H9 (cell line): ENCODE results near the gene KCNE2. TPM values are rescaled to one million over a fixed set of nuclear protein-coding genes. Genes with fewer than 3 reads are reported as not detected.

Experiments used
- DNase-seq: peaks from one replicate; pipeline ENCODE4 v3.0.0-alpha.2; 2017
- H2AFZ ChIP-seq: one replicate; pipeline ENCODE4 v1.6.1; 2013; ENCODE audit warnings: mild to moderate bottlenecking, low read length, control low read depth, moderate library complexity
- H2AK5ac ChIP-seq: 2 replicates; pipeline ENCODE4 v1.6.1; 2013; ENCODE audit warnings: low read length, control low read depth, mixed read lengths; ENCODE audit not compliant: insufficient read length
- H2BK120ac ChIP-seq: one replicate; pipeline ENCODE4 v1.6.1; 2013; ENCODE audit warnings: low read depth, mild to moderate bottlenecking, low read length, control low read depth, inconsistent platforms; ENCODE audit not compliant: poor library complexity, severe bottlenecking
- H2BK12ac ChIP-seq: 2 replicates; pipeline ENCODE4 v1.6.1; 2013; ENCODE audit warnings: low read length, control low read depth, mixed read lengths, low read depth; ENCODE audit not compliant: insufficient read length
- H2BK15ac ChIP-seq: 2 replicates; pipeline ENCODE4 v1.6.1; 2013; ENCODE audit warnings: low read depth, low read length, control low read depth
- H2BK20ac ChIP-seq: one replicate; pipeline ENCODE4 v1.6.1; 2013; ENCODE audit warnings: low read depth, mild to moderate bottlenecking, low read length, control low read depth, inconsistent platforms; ENCODE audit not compliant: poor library complexity, severe bottlenecking
- H2BK5ac ChIP-seq: 2 replicates; pipeline ENCODE4 v1.6.1; 2013; ENCODE audit warnings: low read length, control low read depth, mixed read lengths; ENCODE audit not compliant: insufficient read length
- H3K14ac ChIP-seq: 2 replicates; pipeline ENCODE4 v1.6.1; 2013; ENCODE audit warnings: low read length, control low read depth; ENCODE audit not compliant: insufficient read depth
- H3K18ac ChIP-seq: 2 replicates; pipeline ENCODE4 v1.6.1; 2013; ENCODE audit warnings: low read depth, mild to moderate bottlenecking, mixed read lengths, low read length, control low read depth; ENCODE audit not compliant: insufficient read length
- H3K23ac ChIP-seq: 2 replicates; pipeline ENCODE4 v1.6.1; 2013; ENCODE audit warnings: low read length, control low read depth, mixed read lengths, low read depth; ENCODE audit not compliant: insufficient read length
- H3K23me2 ChIP-seq: 2 replicates; pipeline ENCODE4 v1.6.1; 2013; ENCODE audit warnings: low read depth, mild to moderate bottlenecking, mixed read lengths, low read length, control low read depth; ENCODE audit not compliant: insufficient read length, poor library complexity, severe bottlenecking
- H3K27ac ChIP-seq: 2 replicates; pipeline ENCODE4 v1.5.1; 2013; ENCODE audit warnings: low read length, control low read depth, mixed read lengths, low read depth; ENCODE audit not compliant: insufficient read length
- H3K27me3 ChIP-seq: 2 replicates; pipeline ENCODE4 v1.6.1; 2013; ENCODE audit warnings: low read length, control low read depth, inconsistent platforms; ENCODE audit not compliant: insufficient read depth
- H3K4ac ChIP-seq: 2 replicates; pipeline ENCODE4 v1.6.1; 2013; ENCODE audit warnings: low read depth, mild to moderate bottlenecking, control low read depth, inconsistent platforms, low read length, moderate library complexity
- H3K4me1 ChIP-seq: 2 replicates; pipeline ENCODE4 v1.6.1; 2013; ENCODE audit warnings: low read length, control low read depth, inconsistent platforms; ENCODE audit not compliant: insufficient read depth
- H3K4me2 ChIP-seq: 2 replicates; pipeline ENCODE4 v1.6.1; 2013; ENCODE audit warnings: low read length, control low read depth, mixed read lengths; ENCODE audit not compliant: insufficient read length, insufficient read depth
- H3K56ac ChIP-seq: 2 replicates; pipeline ENCODE4 v1.6.1; 2013; ENCODE audit warnings: low read depth, mild to moderate bottlenecking, mixed read lengths, low read length, control low read depth; ENCODE audit not compliant: insufficient read length
- H3K79me1 ChIP-seq: 2 replicates; pipeline ENCODE4 v1.6.1; 2013; ENCODE audit warnings: low read depth, mild to moderate bottlenecking, moderate library complexity, low read length, control low read depth, inconsistent platforms; ENCODE audit not compliant: insufficient read depth, poor library complexity, severe bottlenecking
- H3K79me2 ChIP-seq: 2 replicates; pipeline ENCODE4 v1.6.1; 2013; ENCODE audit warnings: low read length, control low read depth, inconsistent platforms; ENCODE audit not compliant: insufficient read depth
- H3K9ac ChIP-seq: 2 replicates; pipeline ENCODE4 v1.6.1; 2013; ENCODE audit warnings: low read length, control low read depth, mixed read lengths; ENCODE audit not compliant: insufficient read length; ENCODE audit errors: extremely low read depth
- H3K9me3 ChIP-seq: one replicate; pipeline ENCODE4 v1.6.1; 2013; ENCODE audit warnings: low read depth, low read length, inconsistent platforms; ENCODE audit not compliant: control insufficient read depth
- H3T11ph ChIP-seq: one replicate; pipeline ENCODE4 v1.6.1; 2013; ENCODE audit warnings: mild to moderate bottlenecking, low read length, control low read depth, inconsistent platforms
- H4K20me1 ChIP-seq: one replicate; pipeline ENCODE4 v1.6.1; 2013; ENCODE audit not compliant: control insufficient read depth, insufficient read length, insufficient read depth
- H4K5ac ChIP-seq: 2 replicates; pipeline ENCODE4 v1.6.1; 2013; ENCODE audit warnings: low read depth, mild to moderate bottlenecking, mixed read lengths, low read length, control low read depth; ENCODE audit not compliant: insufficient read length
- H4K8ac ChIP-seq: replicated peaks from 2 replicates; pipeline ENCODE4 v1.6.1; 2013; ENCODE audit warnings: low read length, control low read depth, mixed read lengths, low read depth; ENCODE audit not compliant: insufficient read length
- H4K91ac ChIP-seq: 2 replicates; pipeline ENCODE4 v1.6.1; 2013; ENCODE audit warnings: low read depth, mild to moderate bottlenecking, moderate library complexity, mixed read lengths, low read length, control low read depth; ENCODE audit not compliant: insufficient read length
- H3K27ac Mint-ChIP-seq, 3 experiments: 2 replicates in 2 of 3; 3 replicates in 1 of 3; pipeline ENCODE4 v1.8.0; 2020 to 2021; ENCODE audit warnings: mixed read lengths in 3 of 3, mild to moderate bottlenecking in 1 of 3, moderate library complexity in 1 of 3
- H3K27me3 Mint-ChIP-seq: 2 replicates; pipeline ENCODE4 v1.8.0; 2021; ENCODE audit warnings: low read depth, mild to moderate bottlenecking, moderate library complexity, mixed read lengths
- H3K36me3 Mint-ChIP-seq, 3 experiments: 2 replicates in 2 of 3; 3 replicates in 1 of 3; pipeline ENCODE4 v1.8.0; 2020 to 2021; ENCODE audit warnings: low read depth in 3 of 3, mixed read lengths in 3 of 3; ENCODE audit not compliant: insufficient read depth in 1 of 3
- H3K4me1 Mint-ChIP-seq, 2 experiments: 2 replicates each; pipeline ENCODE4 v1.8.0; 2020; ENCODE audit warnings: mixed read lengths in 2 of 2
- H3K4me3 Mint-ChIP-seq, 2 experiments: 2 replicates in 1 of 2; 3 replicates in 1 of 2; pipeline ENCODE4 v1.8.0; 2020 to 2021; ENCODE audit warnings: mild to moderate bottlenecking in 2 of 2, mixed read lengths in 2 of 2, moderate library complexity in 1 of 2
- H3K9me3 Mint-ChIP-seq, 2 experiments: 2 replicates in 1 of 2; 3 replicates in 1 of 2; pipeline ENCODE4 v1.8.0; 2020; ENCODE audit warnings: mild to moderate bottlenecking in 2 of 2, mixed read lengths in 2 of 2, moderate library complexity in 1 of 2
- WGBS: extraction: QIAGEN DNeasy Blood & Tissue Kit; methylation state at CpG from one replicate; pipeline ENCODE4 v1.1.7; 2013; ENCODE audit warnings: missing lambda C conversion rate, low lambda C conversion rate, mixed read lengths; ENCODE audit not compliant: insufficient read length; ENCODE audit errors: extremely low coverage; 5-methylcytosine and 5-hydroxymethylcytosine counted together
- total RNA-seq: library from RNA; stranded (reverse); gene quantifications from 2 replicates; pipeline ENCODE4 v1.2.1, GENCODE V29; 2021
- TF ChIP-seq, protein P1 (sequence below): fragments of 200-600 bp; sonication (generic); conservative IDR thresholded peaks from 3 replicates; pipeline ENCODE4 v1.8.0; 2021; ENCODE audit warnings: antibody characterized with exemption, mild to moderate bottlenecking

KCNE2 gene
- total RNA-seq, 1 experiment from 2014 or later, result not detected

DNA sequence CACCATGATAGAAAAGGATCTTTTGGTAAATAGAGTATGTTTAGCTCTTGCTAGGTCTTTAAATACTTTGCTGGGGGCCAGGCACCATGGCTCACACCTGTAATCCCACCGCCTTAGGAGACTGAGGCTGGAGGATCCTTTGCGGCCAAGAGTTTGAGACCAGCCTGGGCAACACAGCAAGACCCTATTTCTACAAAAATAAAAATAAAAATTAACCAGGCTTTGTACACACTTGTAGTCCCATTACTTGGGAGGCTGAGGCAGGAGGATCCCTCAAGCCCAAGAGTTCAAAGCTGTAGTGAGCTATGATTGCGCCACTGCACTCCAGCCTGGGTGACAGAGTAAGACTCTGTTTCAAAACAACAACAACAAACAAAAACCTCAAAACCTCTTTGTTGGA is 1.1 kb upstream of the KCNE2 start:
- H3K79me2 ChIP-seq, result no peaks in the 10 kb centered on the region
- no peak overlapping the region for H3K4ac ChIP-seq
- H2BK20ac ChIP-seq, result no peak overlapping the region
- Mint-ChIP-seq H3K4me1 (peaks cover 6 to 7% of the 10 kb centered on the region in 2 experiments), H3K27ac (no peak overlapping the region), H3K4me3 (no peak overlapping the region), H3K27me3 (no peaks in the 10 kb centered on the region; the same call in 1 of the 2 replicates), H3K36me3 (peaks cover 0 to 6% (median 0%) of the 10 kb centered on the region in 3 experiments; a peak in 3 of 7 replicates), H3K9me3 (peaks cover 3 to 7% of the 10 kb centered on the region in 2 experiments; a peak in 2 of 5 replicates)
- H3K27ac ChIP-seq, result no peak overlapping the region
- H3K14ac ChIP-seq, result no peak overlapping the region
- no peak overlapping the region for H4K8ac ChIP-seq
- no peaks in the 10 kb centered on the region for H3K23me2 ChIP-seq
- no peaks in the 10 kb centered on the region for H4K20me1 ChIP-seq
- TF ChIP-seq, protein P1, sequence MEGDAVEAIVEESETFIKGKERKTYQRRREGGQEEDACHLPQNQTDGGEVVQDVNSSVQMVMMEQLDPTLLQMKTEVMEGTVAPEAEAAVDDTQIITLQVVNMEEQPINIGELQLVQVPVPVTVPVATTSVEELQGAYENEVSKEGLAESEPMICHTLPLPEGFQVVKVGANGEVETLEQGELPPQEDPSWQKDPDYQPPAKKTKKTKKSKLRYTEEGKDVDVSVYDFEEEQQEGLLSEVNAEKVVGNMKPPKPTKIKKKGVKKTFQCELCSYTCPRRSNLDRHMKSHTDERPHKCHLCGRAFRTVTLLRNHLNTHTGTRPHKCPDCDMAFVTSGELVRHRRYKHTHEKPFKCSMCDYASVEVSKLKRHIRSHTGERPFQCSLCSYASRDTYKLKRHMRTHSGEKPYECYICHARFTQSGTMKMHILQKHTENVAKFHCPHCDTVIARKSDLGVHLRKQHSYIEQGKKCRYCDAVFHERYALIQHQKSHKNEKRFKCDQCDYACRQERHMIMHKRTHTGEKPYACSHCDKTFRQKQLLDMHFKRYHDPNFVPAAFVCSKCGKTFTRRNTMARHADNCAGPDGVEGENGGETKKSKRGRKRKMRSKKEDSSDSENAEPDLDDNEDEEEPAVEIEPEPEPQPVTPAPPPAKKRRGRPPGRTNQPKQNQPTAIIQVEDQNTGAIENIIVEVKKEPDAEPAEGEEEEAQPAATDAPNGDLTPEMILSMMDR, result no peak
- WGBS, result no CpG with 5 or more reads among the region's 3 CpGs
- H3K27me3 ChIP-seq, result no peaks in the 10 kb centered on the region
- H3K23ac ChIP-seq, result no peak overlapping the region
- no peak overlapping the region for H3K56ac ChIP-seq
- no peak overlapping the region for H3K9ac ChIP-seq
- H2BK5ac ChIP-seq, result no peak overlapping the region
- H2BK120ac ChIP-seq, result no peak overlapping the region
- DNase-seq, result no peak
- H2BK12ac ChIP-seq, result no peak overlapping the region
- no peaks in the 10 kb centered on the region for H3K79me1 ChIP-seq
- H2BK15ac ChIP-seq, result no peak overlapping the region
- H3K18ac ChIP-seq, result no peak overlapping the region
- H3K4me1 ChIP-seq, result no peaks in the 10 kb centered on the region
- H3K9me3 ChIP-seq, result no peaks in the 10 kb centered on the region
- H3T11ph ChIP-seq, result no peak overlapping the region
- no peak overlapping the region for H2AK5ac ChIP-seq
- no peak overlapping the region for H4K91ac ChIP-seq
- H2AFZ ChIP-seq, result no peak overlapping the region
- no peak overlapping the region for H4K5ac ChIP-seq
- H3K4me2 ChIP-seq, result no peak overlapping the region
